ENCODE data around the gene EHD3. TPM values are rescaled to one million over a fixed set of nuclear protein-coding genes. Genes with fewer than 3 reads are reported as not detected.

The EHD3 gene
- total and polyA plus RNA-seq, 2 of the 8 experiments (the other 6 are each of a cell fraction or from before 2014, with no cell fraction given): 9.3 to 12.0 TPM

DNA sequence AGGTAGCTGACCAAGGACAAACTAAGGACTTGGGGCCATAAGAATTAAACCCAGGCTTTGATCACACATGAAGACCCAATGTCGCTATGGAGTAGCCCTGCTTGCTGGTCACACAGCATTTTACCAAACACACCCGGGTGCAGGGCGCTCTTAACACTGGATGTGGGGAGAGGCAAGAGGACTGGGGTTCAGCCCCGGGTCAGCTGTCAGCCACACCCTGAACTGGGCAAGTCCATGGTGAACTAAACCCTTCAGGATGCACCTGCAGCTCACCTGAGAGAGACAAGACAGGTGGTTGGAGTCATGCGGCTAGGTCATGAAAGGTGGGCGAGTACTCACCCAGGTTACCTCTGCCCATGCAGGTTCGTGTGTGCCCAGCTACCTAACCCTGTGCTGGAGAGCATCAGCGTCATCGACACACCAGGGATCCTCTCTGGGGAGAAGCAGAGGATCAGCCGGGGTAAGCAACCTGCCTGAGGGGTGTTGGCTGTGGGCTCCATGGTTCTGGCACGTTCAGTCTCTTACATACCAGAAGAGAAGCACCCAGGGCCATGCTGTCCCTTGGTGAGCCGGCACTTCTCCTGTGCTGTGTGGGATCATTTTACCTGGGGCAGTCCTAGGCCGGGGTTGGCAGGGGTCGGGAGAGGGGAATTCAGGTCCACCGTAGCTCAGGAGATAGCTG lies 15.2 kb downstream of the EHD3 start (continued):
- TF ChIP-seq, protein P1, sequence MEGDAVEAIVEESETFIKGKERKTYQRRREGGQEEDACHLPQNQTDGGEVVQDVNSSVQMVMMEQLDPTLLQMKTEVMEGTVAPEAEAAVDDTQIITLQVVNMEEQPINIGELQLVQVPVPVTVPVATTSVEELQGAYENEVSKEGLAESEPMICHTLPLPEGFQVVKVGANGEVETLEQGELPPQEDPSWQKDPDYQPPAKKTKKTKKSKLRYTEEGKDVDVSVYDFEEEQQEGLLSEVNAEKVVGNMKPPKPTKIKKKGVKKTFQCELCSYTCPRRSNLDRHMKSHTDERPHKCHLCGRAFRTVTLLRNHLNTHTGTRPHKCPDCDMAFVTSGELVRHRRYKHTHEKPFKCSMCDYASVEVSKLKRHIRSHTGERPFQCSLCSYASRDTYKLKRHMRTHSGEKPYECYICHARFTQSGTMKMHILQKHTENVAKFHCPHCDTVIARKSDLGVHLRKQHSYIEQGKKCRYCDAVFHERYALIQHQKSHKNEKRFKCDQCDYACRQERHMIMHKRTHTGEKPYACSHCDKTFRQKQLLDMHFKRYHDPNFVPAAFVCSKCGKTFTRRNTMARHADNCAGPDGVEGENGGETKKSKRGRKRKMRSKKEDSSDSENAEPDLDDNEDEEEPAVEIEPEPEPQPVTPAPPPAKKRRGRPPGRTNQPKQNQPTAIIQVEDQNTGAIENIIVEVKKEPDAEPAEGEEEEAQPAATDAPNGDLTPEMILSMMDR (IDR thresholded peaks at IDR 0.05; ENCODE audit: control extremely low read depth in 1 of 3, insufficient read depth in 1 of 3, low read depth in 1 of 3, low read length in 3 of 3): no peak
- TF ChIP-seq RAD21 (IDR thresholded peaks at IDR 0.05 in 1 of 2, conservative IDR thresholded peaks at IDR 0.05 in 1 of 2; ENCODE audit: low read depth in 2 of 2, low read length in 2 of 2): no peak

Data from H1 (cell line).